Activated CD8-positive, alpha-beta memory T cell treated with anti-CD3 and anti-CD28 coated beads for 48 hours (primary cell): ENCODE results near the gene SMAGP.

Experiments used
- DNase-seq, 3 experiments: peaks; one replicate each; pipeline ENCODE4 v3.0.0-alpha.2; 2020; ENCODE audit warnings: low read depth in 2 of 3, low spot score in 2 of 3

The SMAGP gene

DNA sequence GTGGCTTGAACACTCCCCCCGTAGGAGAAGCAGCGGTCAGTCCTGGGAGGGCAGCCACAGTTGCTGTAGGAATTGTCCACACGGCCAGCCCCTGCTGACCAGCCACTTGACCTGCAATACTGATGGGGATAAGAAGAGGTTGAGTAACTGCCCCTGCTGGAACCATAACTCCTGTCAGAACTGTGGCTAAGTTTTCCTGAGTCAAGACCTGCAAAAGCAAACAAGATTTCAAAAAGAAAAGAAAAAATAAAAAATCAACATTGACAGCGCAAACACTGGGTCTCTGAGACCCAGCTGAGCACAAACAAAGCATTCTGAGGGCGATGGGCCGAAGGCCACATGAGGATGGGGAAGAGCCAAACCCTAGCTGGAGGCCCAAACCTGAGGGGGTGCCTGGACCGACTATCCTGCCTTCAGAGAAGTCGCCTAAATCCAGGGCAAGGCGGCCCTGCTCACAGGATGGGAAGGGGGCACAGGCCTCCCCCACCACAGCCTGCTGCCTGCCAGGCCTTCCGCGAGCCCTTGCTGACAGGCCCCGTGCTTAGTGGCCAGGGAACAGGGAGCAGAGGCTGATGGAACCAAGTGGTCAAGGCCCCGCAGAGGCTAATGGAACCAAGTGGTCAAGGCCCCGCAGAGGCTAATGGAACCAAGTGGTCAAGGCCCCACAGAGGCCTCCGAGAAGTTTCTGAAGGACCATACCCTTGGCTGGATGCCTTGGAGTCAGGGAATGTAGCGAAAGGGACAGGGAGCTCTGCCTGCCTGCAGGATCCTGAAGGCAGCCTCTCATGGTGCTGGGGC lies 71.4 kb downstream of the SMAGP start:
- DNase-seq: no peak

DNA sequence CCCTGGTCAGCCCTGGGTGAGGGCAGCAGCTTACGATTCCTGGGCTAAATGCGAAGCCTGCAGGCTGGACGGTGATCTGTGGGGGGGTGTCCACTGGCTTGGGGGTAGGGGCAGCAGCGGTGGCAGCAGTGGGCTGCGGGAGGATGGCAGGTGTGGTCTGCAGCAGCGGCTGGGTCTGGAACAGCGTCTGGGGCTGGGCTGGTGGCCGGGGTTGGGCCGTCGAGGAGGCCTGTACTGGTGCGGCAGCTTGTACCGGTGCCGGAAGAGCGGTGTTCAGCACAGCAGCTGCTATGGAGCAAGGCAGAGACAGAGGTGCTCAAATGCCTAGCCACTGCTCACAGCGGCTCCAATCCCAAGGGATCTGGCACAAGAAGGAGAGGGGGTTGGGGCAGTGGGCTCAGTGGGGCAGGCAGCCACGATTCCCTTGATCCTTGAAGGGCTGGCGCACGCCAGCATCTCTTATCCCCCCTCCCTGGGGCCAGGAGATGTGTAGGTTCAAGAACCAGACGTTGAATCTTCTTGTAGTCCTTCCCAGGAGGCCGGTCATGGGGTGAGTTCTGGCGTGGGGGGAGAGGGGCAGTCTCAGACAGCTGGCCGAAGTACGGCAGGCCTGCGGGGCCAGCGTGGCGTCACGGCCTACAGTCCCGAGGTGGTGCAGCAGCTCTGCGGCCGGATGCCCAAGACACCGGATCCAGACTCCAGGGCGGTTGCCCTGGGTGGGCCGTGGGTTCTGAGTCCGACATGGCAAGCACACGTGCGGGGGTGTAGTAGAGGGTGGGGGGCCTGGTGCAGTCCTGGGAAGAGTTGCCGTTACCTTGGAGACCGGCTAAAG lies 72.3 kb downstream of the SMAGP start:
- DNase-seq: no peak

DNA sequence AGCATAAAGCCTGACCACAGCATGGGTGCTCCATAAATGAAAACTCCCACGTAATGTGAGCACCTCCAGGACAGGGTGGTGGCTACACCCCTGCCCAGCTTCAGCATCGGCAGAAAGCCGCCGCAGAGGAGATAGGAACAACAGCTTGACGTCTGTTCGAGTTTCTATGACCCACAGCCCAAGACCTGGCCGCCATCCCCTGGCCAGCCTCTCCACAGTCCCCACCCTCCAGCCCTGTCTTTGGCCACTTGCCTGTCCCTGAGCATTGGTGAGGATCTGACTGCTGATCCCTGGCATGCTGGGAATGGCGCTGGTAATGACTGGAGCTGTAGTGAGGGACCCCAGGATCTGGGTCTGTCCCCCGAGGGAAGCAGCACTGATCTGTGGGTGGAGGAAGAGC lies 73.7 kb downstream of the SMAGP start:
- no peak for DNase-seq

DNA sequence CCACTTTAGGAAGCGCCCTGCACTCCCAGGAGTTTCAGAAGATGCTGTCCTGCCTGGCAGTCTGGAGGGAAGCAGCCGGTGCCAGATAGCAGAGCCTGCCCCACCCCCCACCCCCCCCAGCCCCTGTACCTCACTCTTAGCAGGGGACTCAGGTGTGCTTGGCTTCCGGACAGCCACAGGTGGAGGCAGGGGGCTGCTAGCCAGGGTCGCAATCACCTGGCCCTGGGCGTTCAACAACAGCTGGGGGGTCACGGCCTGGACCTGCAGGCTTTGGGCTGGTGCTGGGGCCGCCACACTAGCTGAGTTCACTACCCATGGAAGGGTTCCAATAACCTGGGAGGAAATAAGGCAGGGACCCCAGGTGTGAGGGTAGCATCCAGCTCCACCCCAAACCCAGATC lies 74.4 kb downstream of the SMAGP start:
- DNase-seq: no peak
